Neuronal stem cell (in vitro differentiated cells): Measurements from ENCODE around the gene MYO3B.

Experiments used
- DNase-seq: peaks from one replicate; pipeline ENCODE4 v3.0.0-alpha.2; 2013; ENCODE audit warnings: low spot score
- H2AFZ ChIP-seq: one replicate; pipeline ENCODE4 v1.6.1; 2013; ENCODE audit warnings: mild to moderate bottlenecking, low read length, inconsistent platforms
- H2AK5ac ChIP-seq: 2 replicates; pipeline ENCODE4 v1.6.1; 2013; ENCODE audit warnings: low read depth, mild to moderate bottlenecking, inconsistent platforms, low read length, moderate library complexity, mixed read lengths
- H2BK120ac ChIP-seq: 2 replicates; pipeline ENCODE4 v1.6.1; 2013; ENCODE audit warnings: low read depth, mild to moderate bottlenecking, inconsistent platforms, low read length, moderate library complexity, mixed read lengths
- H2BK12ac ChIP-seq: one replicate; pipeline ENCODE4 v1.6.1; 2013; ENCODE audit warnings: low read length, inconsistent platforms
- H2BK15ac ChIP-seq: 2 replicates; pipeline ENCODE4 v1.6.1; 2013; ENCODE audit warnings: mild to moderate bottlenecking, low read length, inconsistent platforms, mixed read lengths
- H2BK5ac ChIP-seq: one replicate; pipeline ENCODE4 v1.6.1; 2013; ENCODE audit warnings: inconsistent platforms, mild to moderate bottlenecking, low read length, moderate library complexity
- H3K14ac ChIP-seq: one replicate; pipeline ENCODE4 v1.6.1; 2013; ENCODE audit warnings: low read length, inconsistent platforms
- H3K18ac ChIP-seq: 2 replicates; pipeline ENCODE4 v1.6.1; 2013; ENCODE audit warnings: low read length, inconsistent platforms
- H3K23ac ChIP-seq: 2 replicates; pipeline ENCODE4 v1.6.1; 2013; ENCODE audit warnings: low read depth, mild to moderate bottlenecking, mixed read lengths, low read length, inconsistent platforms; ENCODE audit not compliant: poor library complexity
- H3K27ac ChIP-seq: replicated peaks from 3 replicates; pipeline ENCODE4 v1.5.1; 2013; ENCODE audit warnings: low read length, inconsistent platforms
- H3K27me3 ChIP-seq, 3 experiments: 2 replicates each; pipeline ENCODE4 v1.6.1; 2013; ENCODE audit warnings: low read length in 3 of 3, mild to moderate bottlenecking in 2 of 3, inconsistent platforms in 1 of 3, low read depth in 1 of 3, mixed read lengths in 1 of 3, moderate library complexity in 1 of 3; ENCODE audit not compliant: control insufficient read depth in 3 of 3, insufficient read depth in 3 of 3
- H3K36me3 ChIP-seq, 2 donors: replicated peaks in 1 of 2; 2 replicates each; pipeline ENCODE4 v1.6.1; 2013; ENCODE audit warnings: low read length in 2 of 2; ENCODE audit not compliant: control insufficient read depth in 2 of 2, insufficient read depth in 2 of 2
- H3K4ac ChIP-seq: 2 replicates; pipeline ENCODE4 v1.6.1; 2013; ENCODE audit warnings: inconsistent platforms, mild to moderate bottlenecking, low read length, moderate library complexity
- H3K4me1 ChIP-seq, 2 donors: 1 replicate in 1 of 2; 2 replicates in 1 of 2; pipeline ENCODE4 v1.6.1; 2013; ENCODE audit warnings: low read length in 2 of 2, low read depth in 1 of 2; ENCODE audit not compliant: control insufficient read depth in 2 of 2, insufficient read depth in 1 of 2
- H3K4me2 ChIP-seq: one replicate; pipeline ENCODE4 v1.6.1; 2013; ENCODE audit warnings: mild to moderate bottlenecking, low read length, inconsistent platforms; ENCODE audit not compliant: insufficient read depth, poor library complexity, severe bottlenecking
- H3K4me3 ChIP-seq, 2 donors: 2 replicates each; pipeline ENCODE4 v1.5.1; 2013; ENCODE audit warnings: low read length in 2 of 2, mild to moderate bottlenecking in 2 of 2, inconsistent platforms in 1 of 2, moderate library complexity in 1 of 2
- H3K79me1 ChIP-seq: one replicate; pipeline ENCODE4 v1.6.1; 2013; ENCODE audit warnings: low read depth, mild to moderate bottlenecking, inconsistent platforms, low read length, moderate library complexity
- H3K9ac ChIP-seq: one replicate; pipeline ENCODE4 v1.6.1; 2013; ENCODE audit warnings: mild to moderate bottlenecking, low read depth, low read length, inconsistent platforms; ENCODE audit not compliant: poor library complexity
- H3K9me3 ChIP-seq, 2 donors: replicated peaks in 1 of 2; 2 replicates each; pipeline versions ENCODE3 to v1.6.1; 2013; ENCODE audit warnings: low read length in 2 of 2, mild to moderate bottlenecking in 2 of 2, inconsistent platforms in 1 of 2, low read depth in 1 of 2, mixed read lengths in 1 of 2, moderate library complexity in 1 of 2; ENCODE audit not compliant: control insufficient read depth in 2 of 2, insufficient read depth in 1 of 2
- H4K8ac ChIP-seq: one replicate; pipeline ENCODE4 v1.6.1; 2013; ENCODE audit warnings: low read depth, mild to moderate bottlenecking, inconsistent platforms, low read length, moderate library complexity
- H4K91ac ChIP-seq: one replicate; pipeline ENCODE4 v1.6.1; 2013; ENCODE audit warnings: low read length, low read depth, mild to moderate bottlenecking, inconsistent platforms; ENCODE audit not compliant: poor library complexity
- WGBS, 2 donors: extraction: QIAGEN DNeasy Blood & Tissue Kit; methylation state at CpG; one replicate each; pipeline ENCODE4 v1.1.7; 2013; ENCODE audit warnings: missing lambda C conversion rate in 2 of 2, mixed read lengths in 1 of 2; ENCODE audit not compliant: insufficient read length in 2 of 2, insufficient replicate concordance in 1 of 2; ENCODE audit errors: extremely low coverage in 2 of 2; 5-methylcytosine and 5-hydroxymethylcytosine counted together

MYO3B gene

DNA sequence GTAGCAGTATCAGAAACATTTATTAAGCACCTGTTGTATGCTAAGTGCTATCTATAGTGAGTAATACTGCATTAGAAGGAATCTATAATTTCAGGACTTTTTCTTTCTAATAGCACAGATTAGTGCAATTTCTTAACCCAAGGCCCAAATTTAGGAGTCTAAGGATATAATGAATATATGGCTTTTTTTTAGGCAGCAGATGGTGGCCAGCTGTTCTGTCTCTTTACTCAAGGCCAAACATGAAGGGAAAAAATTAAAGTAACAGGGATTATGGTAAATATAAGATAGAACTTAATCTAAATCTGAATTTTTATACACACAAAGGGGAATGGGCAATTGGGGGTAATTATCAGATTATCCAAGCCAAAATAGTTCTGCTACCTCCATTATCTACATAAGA, 306.6 kb downstream of the MYO3B start:
- Histone ChIP-seq H3K27me3 (no peaks in the 10 kb centered on the region), H2AK5ac (no peak overlapping the region), H3K14ac (no peak overlapping the region), H3K23ac (no peak overlapping the region), H3K4me1 (no peaks in the 10 kb centered on the region), H4K8ac (no peak overlapping the region), H4K91ac (no peak overlapping the region), H3K18ac (no peak overlapping the region), H3K4me3 (no peak overlapping the region), H3K4me2 (no peak overlapping the region), H3K36me3 (peaks cover 0 to 2% of the 10 kb centered on the region in 2 donors), H2AFZ (no peak overlapping the region), H3K79me1 (no peaks in the 10 kb centered on the region), H3K4ac (no peak overlapping the region), H2BK15ac (no peak overlapping the region), H2BK12ac (no peak overlapping the region), H3K9me3 (no peaks in the 10 kb centered on the region), H2BK120ac (no peak overlapping the region), H3K27ac (no peak overlapping the region), H2BK5ac (no peak overlapping the region), H3K9ac (no peak overlapping the region)
- no peak for DNase-seq

DNA sequence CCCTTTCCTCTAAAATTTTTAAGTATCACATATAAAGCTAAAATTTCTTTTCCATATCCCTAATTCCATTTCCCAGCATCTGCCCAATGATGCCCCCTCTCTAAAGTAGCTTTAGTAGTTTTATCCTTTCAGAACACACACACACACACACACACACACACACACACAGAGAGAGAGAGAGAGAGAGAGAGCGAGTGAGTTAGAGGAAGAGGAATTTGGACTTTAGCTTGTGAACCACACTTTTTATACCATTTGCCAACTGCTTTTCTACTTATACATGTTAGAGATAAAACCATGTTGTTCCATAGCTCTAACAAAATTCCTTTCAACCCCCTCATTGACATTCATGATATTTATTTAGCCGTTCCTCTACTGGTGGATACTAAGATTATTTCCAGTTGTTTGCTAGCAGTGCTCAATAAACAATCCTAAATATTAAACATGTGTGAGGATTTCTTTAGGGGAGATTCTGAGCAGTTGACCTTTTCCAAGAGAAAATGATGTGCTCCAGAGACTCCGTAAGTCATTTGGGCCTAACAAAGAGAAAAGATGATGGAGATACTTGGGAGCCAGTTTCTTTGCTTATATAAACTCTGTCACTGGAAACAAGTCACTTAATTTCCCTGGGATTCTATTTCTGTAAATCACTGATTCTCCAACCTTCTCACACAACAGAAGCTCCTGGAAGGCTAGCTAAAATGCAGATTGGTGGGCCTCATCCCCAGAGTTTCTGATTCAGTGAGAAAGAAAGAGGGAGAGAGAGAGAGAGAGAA, 307.5 kb downstream of the MYO3B start:
- no peaks in the 10 kb centered on the region for H3K4me1 ChIP-seq
- H3K4me2 ChIP-seq: no peak overlapping the region
- no peak overlapping the region for H3K27ac ChIP-seq
- no peak overlapping the region for H2BK15ac ChIP-seq
- WGBS, 2 donors: no CpG with 5 or more reads among the region's 3 CpGs
- H2BK5ac ChIP-seq: no peak overlapping the region
- H3K79me1 ChIP-seq: no peaks in the 10 kb centered on the region
- no peak overlapping the region for H2AK5ac ChIP-seq
- H3K4ac ChIP-seq: no peak overlapping the region
- H3K4me3 ChIP-seq: no peak overlapping the region
- DNase-seq: no peak
- no peak overlapping the region for H3K9ac ChIP-seq
- peaks cover 0 to 2% of the 10 kb centered on the region in 2 donors for H3K36me3 ChIP-seq
- H3K14ac ChIP-seq: no peak overlapping the region
- no peak overlapping the region for H2BK12ac ChIP-seq
- no peaks in the 10 kb centered on the region for H3K9me3 ChIP-seq
- no peak overlapping the region for H4K91ac ChIP-seq
- H2BK120ac ChIP-seq: no peak overlapping the region
- H3K27me3 ChIP-seq: no peaks in the 10 kb centered on the region
- H3K18ac ChIP-seq: no peak overlapping the region
- H2AFZ ChIP-seq: no peak overlapping the region
- H4K8ac ChIP-seq: no peak overlapping the region
- no peak overlapping the region for H3K23ac ChIP-seq

GRCh38 chr2:170486730-170487129, 308.8 kb downstream of the MYO3B start:
- WGBS, 2 donors: no CpG with 5 or more reads among the region's 3 CpGs
- DNase-seq: no peak
- H3K23ac ChIP-seq: no peak overlapping the region

GRCh38 chr2:170488807-170489206, 310.9 kb downstream of the MYO3B start:
- H2AFZ ChIP-seq: no peak overlapping the region
- H3K27ac ChIP-seq: no peak overlapping the region
- H2BK5ac ChIP-seq: no peak overlapping the region
- no peak overlapping the region for H3K4me3 ChIP-seq
- no peak overlapping the region for H2BK12ac ChIP-seq
- no peaks in the 10 kb centered on the region for H3K79me1 ChIP-seq
- H3K36me3 ChIP-seq: peaks cover 0 to 2% of the 10 kb centered on the region in 2 donors
- no peak overlapping the region for H3K18ac ChIP-seq
- H4K91ac ChIP-seq: no peak overlapping the region
- no peak overlapping the region for H3K14ac ChIP-seq
- no CpG with 5 or more reads among the region's 1 CpG for WGBS, 2 donors
- no peak overlapping the region for H2BK120ac ChIP-seq
- H2AK5ac ChIP-seq: no peak overlapping the region
- H3K9me3 ChIP-seq: no peaks in the 10 kb centered on the region
- no peaks in the 10 kb centered on the region for H3K4me1 ChIP-seq
- H3K23ac ChIP-seq: no peak overlapping the region
- H3K27me3 ChIP-seq: peaks cover 0 to 5% (median 0%) of the 10 kb centered on the region in 3 experiments
- H3K4ac ChIP-seq: no peak overlapping the region
- H3K4me2 ChIP-seq: no peak overlapping the region
- DNase-seq: no peak
- H2BK15ac ChIP-seq: no peak overlapping the region
- no peak overlapping the region for H4K8ac ChIP-seq
- no peak overlapping the region for H3K9ac ChIP-seq

More at GRCh38 chr2:170486730-170487129, 308.8 kb downstream of the MYO3B start:
- no peak overlapping the region for H2BK15ac ChIP-seq
- no peak overlapping the region for H3K14ac ChIP-seq
- H2AFZ ChIP-seq: no peak overlapping the region
- H3K9ac ChIP-seq: no peak overlapping the region
- no peak overlapping the region for H2AK5ac ChIP-seq
- H4K91ac ChIP-seq: no peak overlapping the region
- no peaks in the 10 kb centered on the region for H3K27me3 ChIP-seq
- no peak overlapping the region for H3K18ac ChIP-seq
- no peak overlapping the region for H2BK12ac ChIP-seq
- H3K27ac ChIP-seq: no peak overlapping the region
- H3K79me1 ChIP-seq: no peaks in the 10 kb centered on the region
- H3K4me1 ChIP-seq: no peaks in the 10 kb centered on the region
- no peaks in the 10 kb centered on the region for H3K9me3 ChIP-seq
- no peak overlapping the region for H4K8ac ChIP-seq
- H3K4me3 ChIP-seq: no peak overlapping the region
- H3K36me3 ChIP-seq: peaks cover 0 to 2% of the 10 kb centered on the region in 2 donors
- no peak overlapping the region for H3K4ac ChIP-seq
- H2BK5ac ChIP-seq: no peak overlapping the region
- no peak overlapping the region for H3K4me2 ChIP-seq
- H2BK120ac ChIP-seq: no peak overlapping the region
